Stomach (tissue), 4 donors: ENCODE data around the gene RAB6D.
"Not testable (repeated sequence)": the region's sequence is repeated elsewhere in the genome, so short reads cannot be mapped to it uniquely, and the experiment has no call there.

Experiments used
- EP300 ChIP-seq: sonication (generic); formaldehyde crosslinking; IDR thresholded peaks from one replicate; pipeline ENCODE4 v1.6.1; 2017; ENCODE audit warnings: antibody characterized with exemption
- POLR2A ChIP-seq, 4 donors: fragments of 450-650 bp; IDR thresholded peaks; one replicate each; pipeline ENCODE4 v1.6.1; 2016; ENCODE audit warnings: antibody characterized with exemption in 4 of 4, control low read depth in 2 of 4, mild to moderate bottlenecking in 1 of 4, moderate library complexity in 1 of 4
- POLR2AphosphoS5 ChIP-seq, 3 donors: sonication (generic); formaldehyde crosslinking; IDR thresholded peaks; one replicate each; pipeline ENCODE4 v1.6.1; 2016; ENCODE audit warnings: antibody characterized with exemption in 3 of 3
- TF ChIP-seq, protein P1 (sequence below), 7 experiments: fragments of 450-650 bp in 4 of 7; fragments of 200-600 bp in 3 of 7; sonication (generic) in 3 of 7; IDR thresholded peaks; one replicate each; pipeline ENCODE4 v1.5.1; 2016 to 2019; ENCODE audit warnings: antibody characterized with exemption in 7 of 7, control low read depth in 2 of 7, mild to moderate bottlenecking in 1 of 7

DNA sequence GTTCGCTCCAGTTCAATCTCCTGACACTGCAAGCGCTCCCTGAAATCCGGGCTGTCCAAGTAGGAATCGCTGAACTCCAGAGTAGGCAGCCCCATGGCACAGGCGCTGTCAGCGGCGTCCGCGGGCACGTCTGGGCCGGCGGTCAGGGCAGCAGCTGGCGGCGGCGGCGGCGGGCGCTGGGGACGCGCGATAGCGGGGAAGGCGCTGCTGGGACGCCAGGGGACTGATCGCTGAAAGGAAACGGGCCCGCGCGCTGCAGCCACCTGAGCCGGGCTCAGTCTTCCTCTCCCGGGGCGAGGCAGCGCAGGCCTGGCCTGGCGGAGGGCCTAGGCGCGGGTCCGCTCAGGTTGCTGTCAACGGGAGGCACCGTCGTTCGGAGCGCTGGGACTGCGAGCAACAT lies 33.0 kb downstream of the RAB6D start:
- TF ChIP-seq, protein P1, sequence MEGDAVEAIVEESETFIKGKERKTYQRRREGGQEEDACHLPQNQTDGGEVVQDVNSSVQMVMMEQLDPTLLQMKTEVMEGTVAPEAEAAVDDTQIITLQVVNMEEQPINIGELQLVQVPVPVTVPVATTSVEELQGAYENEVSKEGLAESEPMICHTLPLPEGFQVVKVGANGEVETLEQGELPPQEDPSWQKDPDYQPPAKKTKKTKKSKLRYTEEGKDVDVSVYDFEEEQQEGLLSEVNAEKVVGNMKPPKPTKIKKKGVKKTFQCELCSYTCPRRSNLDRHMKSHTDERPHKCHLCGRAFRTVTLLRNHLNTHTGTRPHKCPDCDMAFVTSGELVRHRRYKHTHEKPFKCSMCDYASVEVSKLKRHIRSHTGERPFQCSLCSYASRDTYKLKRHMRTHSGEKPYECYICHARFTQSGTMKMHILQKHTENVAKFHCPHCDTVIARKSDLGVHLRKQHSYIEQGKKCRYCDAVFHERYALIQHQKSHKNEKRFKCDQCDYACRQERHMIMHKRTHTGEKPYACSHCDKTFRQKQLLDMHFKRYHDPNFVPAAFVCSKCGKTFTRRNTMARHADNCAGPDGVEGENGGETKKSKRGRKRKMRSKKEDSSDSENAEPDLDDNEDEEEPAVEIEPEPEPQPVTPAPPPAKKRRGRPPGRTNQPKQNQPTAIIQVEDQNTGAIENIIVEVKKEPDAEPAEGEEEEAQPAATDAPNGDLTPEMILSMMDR (IDR thresholded peaks at IDR 0.05): not testable (repeated sequence)
- not testable (repeated sequence) for TF ChIP-seq POLR2A (IDR thresholded peaks at IDR 0.05); POLR2AphosphoS5 (IDR thresholded peaks at IDR 0.05); EP300
